ENCODE data around the gene SORD.
A peak's percentile ranks its signal among the peaks of the same experiment; 100 is the strongest.

Gene SORD

DNA sequence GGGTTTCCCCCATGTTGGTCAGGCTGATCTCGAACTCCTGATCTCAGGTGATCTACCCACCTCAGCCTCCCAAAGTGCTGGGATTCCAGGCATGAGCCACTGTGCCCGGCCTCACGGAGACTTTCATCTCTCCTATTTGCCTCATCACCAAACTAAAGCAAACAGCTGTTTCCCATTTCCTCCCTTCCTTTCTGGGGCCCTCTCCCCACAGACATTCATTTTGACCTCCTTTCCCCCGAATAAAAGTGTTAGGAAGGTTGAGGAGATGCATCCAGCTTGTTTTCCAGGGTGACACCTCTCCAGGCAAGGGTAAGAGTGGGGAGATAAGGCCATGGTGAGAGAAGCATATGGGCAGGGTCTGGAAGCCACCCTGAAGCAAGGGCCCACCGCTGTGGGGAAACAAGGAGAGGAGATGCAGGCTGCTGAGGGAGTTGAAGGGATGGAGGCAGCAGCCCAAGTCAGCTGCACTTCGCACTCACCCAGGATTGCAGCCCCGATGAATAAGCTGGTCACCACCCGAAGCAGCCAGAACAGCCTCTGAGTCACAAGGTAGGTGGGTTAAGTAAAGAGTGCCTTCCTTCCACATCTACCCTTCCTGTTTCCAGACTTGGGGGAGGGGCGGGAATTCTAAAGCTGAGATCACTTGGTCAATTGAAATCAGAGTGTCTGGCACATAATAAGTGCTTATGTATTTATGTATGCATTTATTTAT lies 98.9 kb downstream of the SORD start:
- ATAC-seq (no peak), DNase-seq (no peak)
- Mint-ChIP-seq H3K4me3 (no peak overlapping the region), H3K4me1 (peaks cover 16% of the 10 kb centered on the region), H3K9me3 (no peaks in the 10 kb centered on the region), H3K27me3 (peaks cover 70% of the 10 kb centered on the region), H3K27ac (no peak overlapping the region)

DNA sequence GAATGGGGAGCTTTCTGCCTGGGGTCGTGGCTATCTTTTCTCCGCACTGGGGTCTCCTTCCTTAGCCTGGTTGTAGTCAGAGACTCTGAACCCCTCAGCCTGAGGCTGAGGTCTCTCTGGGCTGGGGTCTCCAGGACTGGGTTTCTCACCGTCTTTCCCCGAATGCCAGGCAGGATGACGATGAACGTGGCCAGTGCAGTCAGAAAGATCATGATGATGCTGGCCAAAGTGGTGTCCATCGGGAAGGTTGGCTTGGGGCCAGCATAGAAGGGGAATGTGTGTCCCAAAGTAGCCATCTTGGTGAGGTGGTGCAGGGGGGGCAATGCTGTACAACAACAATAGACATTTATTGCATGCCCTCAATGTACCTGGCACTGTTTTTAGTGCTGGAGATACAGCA lies 99.7 kb downstream of the SORD start:
- peaks cover 66% of the 10 kb centered on the region for H3K27me3 Mint-ChIP-seq
- no peak overlapping the region for H3K27ac Mint-ChIP-seq
- no peak for ATAC-seq
- H3K9me3 Mint-ChIP-seq, result no peaks in the 10 kb centered on the region
- H3K4me3 Mint-ChIP-seq, result no peak overlapping the region
- no peak for DNase-seq
- H3K4me1 Mint-ChIP-seq, result peaks cover 8% of the 10 kb centered on the region

DNA sequence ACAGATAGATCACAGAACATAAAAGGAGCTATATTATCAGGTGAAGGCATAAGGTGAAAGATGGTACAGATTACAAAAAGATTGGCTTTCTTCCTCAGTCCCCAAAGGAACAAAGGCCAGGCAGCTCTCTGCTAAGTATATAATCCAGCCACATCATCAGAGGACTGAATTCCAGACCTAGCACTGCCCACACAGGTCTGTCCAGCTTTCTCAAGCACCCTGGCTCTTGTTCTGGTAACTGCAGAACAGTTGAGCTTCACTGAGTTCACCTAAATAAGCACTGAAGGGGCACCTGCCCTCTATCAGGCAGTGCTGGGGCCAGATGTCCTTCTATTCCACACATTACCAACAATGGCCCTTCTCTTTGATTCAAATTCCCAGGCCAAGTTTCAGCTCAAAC lies 100.4 kb downstream of the SORD start:
- peaks cover 4% of the 10 kb centered on the region for H3K4me1 Mint-ChIP-seq
- H3K27ac Mint-ChIP-seq, result no peak overlapping the region
- DNase-seq (no peak), ATAC-seq (no peak)
- H3K27me3 Mint-ChIP-seq, result peaks cover 66% of the 10 kb centered on the region
- no peak overlapping the region for H3K4me3 Mint-ChIP-seq
- no peaks in the 10 kb centered on the region for H3K9me3 Mint-ChIP-seq

DNA sequence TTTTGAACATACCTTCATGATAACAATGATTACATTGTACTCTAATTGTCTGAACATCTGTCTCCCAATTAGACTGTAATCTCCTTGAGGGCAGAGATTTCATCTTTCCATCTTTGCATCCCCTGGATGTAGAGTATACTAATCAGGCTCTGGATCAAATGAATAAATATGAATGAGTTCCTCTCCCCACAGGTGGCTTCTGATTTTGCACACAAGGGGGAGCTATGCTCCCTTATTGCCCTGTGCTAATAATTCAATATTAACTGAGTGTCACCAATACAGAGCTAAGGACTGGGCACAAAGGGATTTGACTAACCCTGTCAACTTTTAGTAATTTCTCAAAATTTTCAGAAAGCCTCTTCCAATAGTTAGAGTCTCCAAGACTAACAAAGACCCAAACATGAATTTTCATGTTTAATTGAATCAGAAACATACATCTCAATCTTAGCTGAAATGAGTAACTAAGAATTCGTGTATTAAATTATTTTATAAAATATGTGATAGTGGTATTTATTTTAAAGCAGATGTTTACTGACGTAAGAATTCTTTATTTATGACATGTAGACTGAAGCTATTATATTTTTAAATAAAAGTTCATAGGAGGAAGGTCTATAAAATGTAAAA lies 103.7 kb downstream of the SORD start:
- Mint-ChIP-seq H3K27me3 (peaks cover 79% of the 10 kb centered on the region), H3K27ac (no peak overlapping the region), H3K4me3 (no peak overlapping the region), H3K9me3 (no peaks in the 10 kb centered on the region), H3K4me1 (peaks cover 11% of the 10 kb centered on the region)
- DNase-seq (peak in 1 of 2 donors; percentile 34), ATAC-seq (peak; percentile 67)
